Tibial artery (tissue), 4 donors: ENCODE results near the gene TMEM120A.

Experiments used
- DNase-seq, 2 donors: peaks; one replicate each; pipeline ENCODE4 v3.0.0-alpha.2; 2019
- H3K27ac ChIP-seq, 2 donors: fragments of 200-600 bp; sonication (generic) in 1 of 2; 1 replicate in 1 of 2; 2 replicates in 1 of 2; pipeline ENCODE4 v1.5.1; 2018 to 2019; ENCODE audit warnings: mild to moderate bottlenecking in 1 of 2
- H3K27me3 ChIP-seq, 2 donors: fragments of 200-600 bp; sonication (generic) in 1 of 2; one replicate each; pipeline versions ENCODE4 v1.5.1 to v1.6.0; 2016 to 2019
- H3K36me3 ChIP-seq, 3 donors: fragments of 200-600 bp; sonication (generic) in 2 of 3; one replicate each; pipeline ENCODE4 v1.5.1; 2016 to 2019; ENCODE audit warnings: mild to moderate bottlenecking in 2 of 3
- H3K4me1 ChIP-seq, 4 donors: fragments of 200-600 bp; sonication (generic) in 2 of 4; 1 replicate in 3 of 4; 2 replicates in 1 of 4; pipeline ENCODE4 v1.5.1; 2016 to 2019
- H3K4me3 ChIP-seq, 2 donors: fragments of 200-600 bp; sonication (generic) in 1 of 2; 1 replicate in 1 of 2; 2 replicates in 1 of 2; pipeline ENCODE4 v1.5.1; 2018 to 2019; ENCODE audit warnings: mild to moderate bottlenecking in 2 of 2
- H3K9me3 ChIP-seq, 3 donors: fragments of 200-600 bp; sonication (generic) in 1 of 3; one replicate each; pipeline ENCODE4 v1.5.1; 2016 to 2019
- CTCF ChIP-seq, 2 experiments: fragments of 200-600 bp in 1 of 2; fragments of 450-650 bp in 1 of 2; IDR thresholded peaks; one replicate each; pipeline ENCODE4 v1.5.1; 2017 to 2019; ENCODE audit warnings: antibody characterized with exemption in 2 of 2, mild to moderate bottlenecking in 1 of 2, moderate library complexity in 1 of 2
- intact Hi-C: fragments of 100-400 bp; cut with DNase I; formaldehyde crosslinking; loops from one replicate; pipeline ENCODE4 v1.15.0; 2023; ENCODE audit warnings: low total_unique reads

TMEM120A gene

GRCh38 chr7:75958802-75959543 is 35.4 kb downstream of the TMEM120A start:
- no peaks in the 10 kb centered on the region for H3K9me3 ChIP-seq
- no peak overlapping the region for H3K27ac ChIP-seq
- no peak overlapping the region for H3K4me3 ChIP-seq
- peaks cover 25 to 61% (median 46%) of the 10 kb centered on the region in 3 donors for H3K36me3 ChIP-seq
- intact Hi-C loops, result no loop called here
- peaks cover 9 to 29% (median 22%) of the 10 kb centered on the region in 4 donors for H3K4me1 ChIP-seq
- no peaks in the 10 kb centered on the region for H3K27me3 ChIP-seq
- TF ChIP-seq CTCF (IDR thresholded peaks at IDR 0.05), result no peak
- no peak for DNase-seq

- Histone ChIP-seq H3K27me3 (no peaks in the 10 kb centered on the region), H3K4me3 (no peak overlapping the region), H3K27ac (no peak overlapping the region), H3K36me3 (peaks cover 29 to 67% (median 50%) of the 10 kb centered on the region in 3 donors), H3K9me3 (no peaks in the 10 kb centered on the region), H3K4me1 (peaks cover 0 to 11% (median 9%) of the 10 kb centered on the region in 4 donors)
- intact Hi-C loops, result no loop called here
- DNase-seq, result no peak
- no peak for TF ChIP-seq CTCF (IDR thresholded peaks at IDR 0.05)
These were observed 37.2 kb downstream of the TMEM120A start for GRCh38 chr7:75957021-75957736.

GRCh38 chr7:75955331-75955955 is 39.0 kb downstream of the TMEM120A start:
- intact Hi-C loops, result no loop called here
- DNase-seq, result no peak
- H3K27ac ChIP-seq, result no peak overlapping the region
- H3K36me3 ChIP-seq, result peaks cover 29 to 67% (median 49%) of the 10 kb centered on the region in 3 donors
- no peaks in the 10 kb centered on the region for H3K9me3 ChIP-seq
- H3K4me3 ChIP-seq, result no peak overlapping the region
- TF ChIP-seq CTCF (IDR thresholded peaks at IDR 0.05), result no peak
- H3K4me1 ChIP-seq, result peaks cover 0 to 10% (median 4%) of the 10 kb centered on the region in 4 donors
- H3K27me3 ChIP-seq, result no peaks in the 10 kb centered on the region

GRCh38 chr7:75953931-75954330 is 40.5 kb downstream of the TMEM120A start:
- Histone ChIP-seq H3K4me3 (no peak overlapping the region), H3K4me1 (peaks cover 0 to 19% (median 7%) of the 10 kb centered on the region in 4 donors), H3K27ac (no peak overlapping the region), H3K27me3 (no peaks in the 10 kb centered on the region), H3K36me3 (peaks cover 29 to 53% (median 45%) of the 10 kb centered on the region in 3 donors), H3K9me3 (no peaks in the 10 kb centered on the region)
- no peak for DNase-seq
- intact Hi-C loops, result no loop called here
- no peak for TF ChIP-seq CTCF (IDR thresholded peaks at IDR 0.05)

GRCh38 chr7:75953431-75953830 is 41.0 kb downstream of the TMEM120A start:
- Histone ChIP-seq H3K27ac (no peak overlapping the region), H3K4me3 (no peak overlapping the region), H3K36me3 (peaks cover 29 to 51% (median 45%) of the 10 kb centered on the region in 3 donors), H3K4me1 (peaks cover 0 to 19% (median 7%) of the 10 kb centered on the region in 4 donors), H3K9me3 (no peaks in the 10 kb centered on the region), H3K27me3 (no peaks in the 10 kb centered on the region)
- intact Hi-C loops, result no loop called here
- no peak for DNase-seq
- TF ChIP-seq CTCF (IDR thresholded peaks at IDR 0.05), result no peak
